Measurements from ENCODE around the gene LSMEM2.
A peak's percentile ranks its signal among the peaks of the same experiment; 100 is the strongest.

Gene LSMEM2

DNA sequence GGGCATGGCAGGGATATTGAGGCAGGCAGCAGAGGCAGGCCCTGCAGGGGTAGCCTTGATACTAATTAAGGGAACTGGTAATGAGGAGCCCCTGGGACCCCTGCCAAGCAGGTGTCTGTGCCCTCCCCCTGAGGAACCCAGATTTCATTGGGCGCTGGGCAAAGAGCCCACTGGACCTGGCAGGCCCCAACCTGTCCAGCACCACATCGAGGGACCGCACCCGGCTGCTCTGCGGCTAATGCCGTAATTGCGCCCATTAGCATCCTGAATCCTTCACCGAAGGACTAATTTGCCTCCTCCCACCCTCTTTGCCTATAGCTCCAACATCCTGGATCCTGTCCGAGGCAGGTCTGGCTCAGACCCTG, 23.7 kb upstream of the LSMEM2 start:
- TF ChIP-seq, protein P1, sequence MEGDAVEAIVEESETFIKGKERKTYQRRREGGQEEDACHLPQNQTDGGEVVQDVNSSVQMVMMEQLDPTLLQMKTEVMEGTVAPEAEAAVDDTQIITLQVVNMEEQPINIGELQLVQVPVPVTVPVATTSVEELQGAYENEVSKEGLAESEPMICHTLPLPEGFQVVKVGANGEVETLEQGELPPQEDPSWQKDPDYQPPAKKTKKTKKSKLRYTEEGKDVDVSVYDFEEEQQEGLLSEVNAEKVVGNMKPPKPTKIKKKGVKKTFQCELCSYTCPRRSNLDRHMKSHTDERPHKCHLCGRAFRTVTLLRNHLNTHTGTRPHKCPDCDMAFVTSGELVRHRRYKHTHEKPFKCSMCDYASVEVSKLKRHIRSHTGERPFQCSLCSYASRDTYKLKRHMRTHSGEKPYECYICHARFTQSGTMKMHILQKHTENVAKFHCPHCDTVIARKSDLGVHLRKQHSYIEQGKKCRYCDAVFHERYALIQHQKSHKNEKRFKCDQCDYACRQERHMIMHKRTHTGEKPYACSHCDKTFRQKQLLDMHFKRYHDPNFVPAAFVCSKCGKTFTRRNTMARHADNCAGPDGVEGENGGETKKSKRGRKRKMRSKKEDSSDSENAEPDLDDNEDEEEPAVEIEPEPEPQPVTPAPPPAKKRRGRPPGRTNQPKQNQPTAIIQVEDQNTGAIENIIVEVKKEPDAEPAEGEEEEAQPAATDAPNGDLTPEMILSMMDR (conservative IDR thresholded peaks at IDR 0.05; ENCODE audit: low read length) = no peak
- H3K4me3 ChIP-seq (ENCODE audit: low read length) = no peak overlapping the region
- no peak for DNase-seq (ENCODE audit: low read depth)

DNA sequence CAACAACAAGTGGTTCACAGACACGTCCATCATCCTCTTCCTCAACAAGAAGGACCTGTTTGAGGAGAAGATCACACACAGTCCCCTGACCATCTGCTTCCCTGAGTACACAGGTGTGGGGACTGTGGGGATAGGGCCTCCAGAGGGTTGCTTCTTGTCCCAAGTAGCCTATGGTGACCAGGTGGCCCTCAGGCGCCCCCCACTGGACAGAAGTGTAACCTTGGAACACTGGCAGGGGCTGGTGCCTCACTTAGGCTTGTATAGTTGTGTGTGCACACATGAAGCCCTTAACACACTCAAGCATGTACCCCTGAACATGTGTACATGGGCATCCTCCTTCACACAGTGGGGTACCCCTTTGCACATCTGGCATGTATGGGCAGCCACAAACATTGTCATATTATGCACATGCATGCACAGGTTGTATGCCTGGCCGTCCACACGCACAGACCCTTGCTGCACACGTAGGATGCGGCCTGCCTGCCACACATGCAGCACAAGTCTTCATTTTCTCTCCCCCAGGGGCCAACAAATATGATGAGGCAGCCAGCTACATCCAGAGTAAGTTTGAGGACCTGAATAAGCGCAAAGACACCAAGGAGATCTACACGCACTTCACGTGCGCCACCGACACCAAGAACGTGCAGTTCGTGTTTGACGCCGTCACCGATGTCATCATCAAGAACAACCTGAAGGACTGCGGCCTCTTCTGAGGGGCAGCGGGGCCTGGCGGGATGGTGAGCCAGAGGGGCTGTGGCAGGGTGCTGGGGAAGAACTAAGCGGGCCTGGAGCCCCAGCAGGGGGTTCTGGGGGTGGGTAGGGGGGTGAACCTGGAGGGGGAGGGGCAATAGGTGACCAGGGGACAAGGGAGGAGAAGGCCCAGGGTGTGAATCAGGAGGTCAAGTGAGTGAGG, 21.7 kb upstream of the LSMEM2 start:
- no peak for DNase-seq (ENCODE audit: low read depth)
- TF ChIP-seq, protein P1 (conservative IDR thresholded peaks at IDR 0.05; ENCODE audit: low read length) = peak; percentile 56

DNA sequence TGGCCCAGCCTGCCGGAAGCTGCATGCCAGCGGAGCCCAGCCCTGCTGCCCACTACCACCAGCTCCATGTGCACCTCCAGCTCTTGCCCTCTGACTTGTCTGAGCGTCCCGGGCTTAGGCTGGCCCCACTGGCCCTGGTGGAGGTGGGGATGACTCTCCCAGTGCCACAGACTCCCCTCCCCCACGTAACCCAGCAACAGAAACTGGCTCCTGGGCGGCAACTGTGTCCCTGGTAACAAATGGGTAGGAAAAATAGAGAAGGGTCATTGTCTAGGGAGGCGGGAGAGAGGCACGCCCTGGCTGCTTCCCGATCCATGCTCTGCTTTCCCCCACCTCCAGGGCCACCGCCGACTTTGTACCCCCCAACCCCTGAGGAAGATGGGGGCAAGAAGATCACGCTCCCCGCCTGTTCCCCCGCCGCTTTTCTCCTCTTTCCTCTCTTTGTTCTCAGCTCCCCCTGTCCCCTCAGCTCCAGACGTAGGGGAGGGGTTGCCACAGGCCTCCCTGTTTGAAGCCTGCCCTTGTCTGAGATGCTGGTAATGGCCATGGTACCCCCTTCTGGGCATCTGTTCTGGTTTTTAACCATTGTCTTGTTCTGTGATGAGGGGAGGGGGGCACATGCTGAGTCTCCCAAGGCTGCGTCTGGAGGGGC, 20.7 kb upstream of the LSMEM2 start:
- TF ChIP-seq, protein P1 (conservative IDR thresholded peaks at IDR 0.05; ENCODE audit: low read length) = no peak
- H3K4me3 ChIP-seq (ENCODE audit: low read length) = no peak overlapping the region
- no peak for DNase-seq (ENCODE audit: low read depth)

More for the DNA sequence above, 21.7 kb upstream of the LSMEM2 start:
- no peak overlapping the region for H3K4me3 ChIP-seq (ENCODE audit: low read length)

DNA sequence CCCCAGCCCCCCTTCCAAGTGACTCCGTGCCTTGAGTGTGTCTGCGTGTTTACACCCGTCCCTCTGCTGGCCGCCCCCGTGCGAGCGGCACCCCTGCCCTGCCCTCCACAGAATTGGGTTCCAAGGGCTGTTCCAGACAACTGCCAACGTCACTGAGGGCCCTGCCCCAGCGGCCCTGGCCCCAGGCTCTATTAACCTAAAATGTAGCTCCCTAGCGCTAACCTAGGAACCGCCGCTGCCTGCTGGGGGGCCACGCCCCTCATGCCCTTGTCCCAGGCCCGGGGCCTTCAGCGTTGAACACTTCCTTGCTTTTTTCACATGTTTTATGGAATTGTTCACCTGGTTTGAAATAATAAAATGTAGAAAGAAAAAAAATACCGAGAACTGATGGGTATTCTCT, 19.9 kb upstream of the LSMEM2 start:
- H3K4me3 ChIP-seq (ENCODE audit: low read length) = no peak overlapping the region
- TF ChIP-seq, protein P1 (conservative IDR thresholded peaks at IDR 0.05; ENCODE audit: low read length) = no peak
- DNase-seq (ENCODE audit: low read depth) = no peak

DNA sequence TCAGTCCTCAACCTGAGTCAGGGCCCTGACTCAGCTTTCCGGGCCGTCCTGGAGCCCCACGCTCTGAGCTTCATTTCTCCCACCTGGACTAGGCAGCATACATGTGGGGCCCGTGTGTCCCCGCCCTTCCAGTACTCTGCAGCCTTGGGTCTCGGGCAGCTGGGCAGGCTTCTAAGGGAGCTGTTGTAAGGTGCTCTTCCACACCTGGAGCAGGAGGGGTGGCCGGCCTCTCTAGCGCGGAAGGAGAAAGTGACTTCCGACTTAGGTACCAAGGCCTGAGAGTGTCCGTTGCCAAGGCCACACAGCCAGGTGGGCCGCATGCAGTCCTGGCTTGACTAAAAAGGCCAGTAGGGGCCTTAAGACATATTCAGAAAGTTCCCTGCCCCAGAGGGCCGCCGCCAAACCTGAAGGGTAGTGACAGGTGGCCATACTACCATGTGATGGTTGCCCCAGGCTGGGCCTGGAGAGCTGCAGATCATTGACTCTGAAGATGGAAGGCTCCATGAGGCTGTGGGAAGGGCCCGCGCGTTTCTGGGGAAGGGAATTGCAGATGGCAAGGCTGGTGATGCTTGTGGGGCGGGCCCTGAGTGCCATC, 19.4 kb upstream of the LSMEM2 start:
- H3K4me3 ChIP-seq (ENCODE audit: low read length) = no peak overlapping the region
- TF ChIP-seq, protein P1 (conservative IDR thresholded peaks at IDR 0.05; ENCODE audit: low read length) = no peak
- DNase-seq (ENCODE audit: low read depth) = no peak

DNA sequence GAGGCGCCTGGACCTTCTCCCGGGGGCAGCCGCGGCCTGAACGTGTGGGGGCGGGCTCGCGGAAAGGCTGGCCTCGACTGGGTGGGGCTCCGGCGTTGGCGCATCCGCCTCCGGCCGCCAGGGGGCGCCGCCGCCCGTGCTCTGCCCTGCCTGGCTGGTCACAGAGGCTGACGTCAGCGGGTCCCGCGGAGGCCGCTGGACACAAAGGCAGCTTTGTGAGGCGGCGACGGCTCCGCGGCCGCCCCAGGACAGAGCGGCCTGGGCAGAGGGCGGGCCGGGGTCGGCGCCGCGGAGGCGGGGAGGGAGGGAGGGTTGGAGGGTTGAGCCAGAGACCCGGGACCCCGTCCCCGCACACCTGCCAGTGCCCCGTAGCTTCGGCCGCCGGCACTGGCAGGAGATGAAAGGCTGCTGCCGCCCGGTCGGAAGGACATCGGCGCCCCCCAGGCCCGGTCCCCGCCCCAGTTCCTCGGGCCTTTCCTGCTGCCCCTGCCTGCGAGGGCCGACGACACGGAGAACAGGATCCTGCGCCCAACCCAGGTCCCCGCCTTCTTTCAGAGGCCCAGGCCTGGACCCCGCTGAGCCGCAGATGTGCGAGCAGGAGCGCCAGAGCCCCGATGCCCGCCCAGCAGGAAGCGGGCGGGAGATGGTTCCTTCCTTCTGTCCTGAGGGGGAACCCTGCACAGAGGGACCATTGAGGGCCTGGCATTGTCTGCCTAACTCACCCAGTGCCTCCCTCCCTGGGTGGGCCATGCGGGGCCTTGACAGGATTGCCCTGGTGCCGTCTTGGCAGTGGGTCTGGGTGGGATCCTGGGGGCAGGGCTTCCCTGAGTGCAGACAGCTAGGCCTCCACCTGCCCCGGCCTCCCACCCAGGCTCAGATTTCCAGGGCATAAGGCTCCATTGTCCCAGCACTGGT, 18.6 kb upstream of the LSMEM2 start:
- TF ChIP-seq, protein P1 (conservative IDR thresholded peaks at IDR 0.05; ENCODE audit: low read length) = peak; percentile 59
- DNase-seq (ENCODE audit: low read depth) = peak; percentile 86

More for the DNA sequence above, 18.6 kb upstream of the LSMEM2 start:
- peak overlapping the region; percentile 60 for H3K4me3 ChIP-seq (ENCODE audit: low read length)
